RWPE2 (cell line): ENCODE data around the gene SPATA31D4.

ENCODE experiments used
- ATAC-seq: fragments of 200-7000 bp; cut with Tn5 transposase; 3 replicates; pipeline ENCODE4 v1.9.1; 2021; ENCODE audit warnings: low read depth
- DNase-seq: peaks from one replicate; pipeline ENCODE4 v3.0.0-alpha.2; 2020; ENCODE audit warnings: low spot score
- H3K27ac ChIP-seq: fragments of 450-650 bp; 2 replicates; pipeline ENCODE4 v1.5.1; 2017; ENCODE audit warnings: mild to moderate bottlenecking; ENCODE audit not compliant: poor library complexity, severe bottlenecking
- H3K27me3 ChIP-seq: fragments of 250-450 bp; sonication (Bioruptor Pico); 2 replicates; pipeline ENCODE4 v1.5.1; 2021; ENCODE audit warnings: mild to moderate bottlenecking, moderate library complexity; ENCODE audit not compliant: insufficient read depth, poor library complexity, severe bottlenecking
- H3K36me3 ChIP-seq: fragments of 250-450 bp; sonication (Bioruptor Pico); 2 replicates; pipeline ENCODE4 v1.5.1; 2020; ENCODE audit warnings: low read depth, mild to moderate bottlenecking, moderate library complexity
- H3K4me1 ChIP-seq: fragments of 250-450 bp; sonication (Bioruptor Pico); 2 replicates; pipeline ENCODE4 v1.5.1; 2021; ENCODE audit warnings: mild to moderate bottlenecking, moderate library complexity; ENCODE audit not compliant: insufficient read depth, poor library complexity, severe bottlenecking
- H3K4me3 ChIP-seq: fragments of 250-450 bp; sonication (Bioruptor Pico); 2 replicates; pipeline ENCODE4 v1.5.1; 2021; ENCODE audit warnings: mild to moderate bottlenecking, moderate library complexity; ENCODE audit not compliant: severe bottlenecking
- H3K9me3 ChIP-seq: fragments of 250-450 bp; sonication (Bioruptor Pico); 2 replicates; pipeline ENCODE4 v1.5.1; 2021; ENCODE audit warnings: mild to moderate bottlenecking, moderate library complexity; ENCODE audit not compliant: severe bottlenecking
- TF ChIP-seq, protein P1 (sequence below): fragments of 450-650 bp; IDR thresholded peaks from one replicate; pipeline ENCODE4 v1.5.1; 2017; ENCODE audit warnings: mild to moderate bottlenecking, moderate library complexity; ENCODE audit not compliant: poor library complexity, severe bottlenecking

SPATA31D4 gene

DNA sequence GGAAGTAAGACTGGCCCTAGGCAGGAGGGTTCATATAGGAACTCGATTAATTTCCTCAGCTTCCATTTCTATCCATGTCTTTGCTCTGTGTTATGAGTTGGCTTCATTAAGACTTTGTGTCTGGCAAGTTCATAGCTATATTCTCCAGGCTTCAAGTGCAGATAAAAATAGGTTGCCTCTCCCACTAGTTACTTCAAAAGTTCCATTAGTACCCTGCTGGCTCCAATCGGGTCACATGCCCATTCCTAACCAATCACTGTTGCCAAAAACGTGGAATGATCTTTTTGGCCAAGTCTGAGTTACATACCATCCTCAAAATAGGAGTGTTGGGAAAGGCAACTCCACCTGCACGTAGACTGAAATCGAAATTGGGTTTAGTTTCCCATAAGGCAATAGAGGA, 46.5 kb downstream of the SPATA31D4 start:
- DNase-seq (no peak), ATAC-seq (no peak)
- Histone ChIP-seq H3K27ac (no peak overlapping the region), H3K36me3 (no peaks in the 10 kb centered on the region), H3K4me1 (no peaks in the 10 kb centered on the region), H3K9me3 (no peaks in the 10 kb centered on the region), H3K4me3 (no peak overlapping the region), H3K27me3 (no peaks in the 10 kb centered on the region)
- TF ChIP-seq, protein P1, sequence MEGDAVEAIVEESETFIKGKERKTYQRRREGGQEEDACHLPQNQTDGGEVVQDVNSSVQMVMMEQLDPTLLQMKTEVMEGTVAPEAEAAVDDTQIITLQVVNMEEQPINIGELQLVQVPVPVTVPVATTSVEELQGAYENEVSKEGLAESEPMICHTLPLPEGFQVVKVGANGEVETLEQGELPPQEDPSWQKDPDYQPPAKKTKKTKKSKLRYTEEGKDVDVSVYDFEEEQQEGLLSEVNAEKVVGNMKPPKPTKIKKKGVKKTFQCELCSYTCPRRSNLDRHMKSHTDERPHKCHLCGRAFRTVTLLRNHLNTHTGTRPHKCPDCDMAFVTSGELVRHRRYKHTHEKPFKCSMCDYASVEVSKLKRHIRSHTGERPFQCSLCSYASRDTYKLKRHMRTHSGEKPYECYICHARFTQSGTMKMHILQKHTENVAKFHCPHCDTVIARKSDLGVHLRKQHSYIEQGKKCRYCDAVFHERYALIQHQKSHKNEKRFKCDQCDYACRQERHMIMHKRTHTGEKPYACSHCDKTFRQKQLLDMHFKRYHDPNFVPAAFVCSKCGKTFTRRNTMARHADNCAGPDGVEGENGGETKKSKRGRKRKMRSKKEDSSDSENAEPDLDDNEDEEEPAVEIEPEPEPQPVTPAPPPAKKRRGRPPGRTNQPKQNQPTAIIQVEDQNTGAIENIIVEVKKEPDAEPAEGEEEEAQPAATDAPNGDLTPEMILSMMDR: no peak

- H3K9me3 ChIP-seq: no peaks in the 10 kb centered on the region
- no peak for ATAC-seq
Observed at GRCh38 chr9:81976351-81976750, 48.1 kb downstream of the SPATA31D4 start.

DNA sequence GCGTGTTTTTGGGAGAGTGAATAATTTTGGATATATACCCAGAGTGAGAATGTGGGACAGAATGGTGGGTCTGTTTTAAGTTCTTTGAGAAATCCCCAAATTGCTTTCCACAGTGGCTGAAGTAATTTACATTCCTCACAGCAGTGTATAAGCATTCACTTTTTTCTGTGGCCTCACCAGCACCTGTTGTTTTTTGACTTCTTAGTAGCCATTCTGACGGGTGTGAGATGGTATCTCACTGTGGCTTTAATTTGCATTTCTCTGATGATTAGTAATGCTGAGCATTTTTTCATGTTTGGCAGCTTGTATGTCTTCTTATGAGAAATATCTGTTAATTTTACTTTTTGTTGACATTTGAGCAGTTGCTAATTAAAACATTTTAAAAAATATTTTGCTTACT, 51.0 kb downstream of the SPATA31D4 start:
- no peaks in the 10 kb centered on the region for H3K9me3 ChIP-seq
- H3K27me3 ChIP-seq: no peaks in the 10 kb centered on the region
- TF ChIP-seq, protein P1: no peak
- H3K27ac ChIP-seq: no peak overlapping the region
- DNase-seq (no peak), ATAC-seq (no peak)
- H3K36me3 ChIP-seq: no peaks in the 10 kb centered on the region
- no peaks in the 10 kb centered on the region for H3K4me1 ChIP-seq
- H3K4me3 ChIP-seq: no peak overlapping the region

More at GRCh38 chr9:81976351-81976750, 48.1 kb downstream of the SPATA31D4 start:
- TF ChIP-seq, protein P1: no peak
- Histone ChIP-seq H3K4me1 (no peaks in the 10 kb centered on the region), H3K36me3 (no peaks in the 10 kb centered on the region), H3K4me3 (no peak overlapping the region), H3K27me3 (no peaks in the 10 kb centered on the region), H3K27ac (no peak overlapping the region)
- DNase-seq: no peak

DNA sequence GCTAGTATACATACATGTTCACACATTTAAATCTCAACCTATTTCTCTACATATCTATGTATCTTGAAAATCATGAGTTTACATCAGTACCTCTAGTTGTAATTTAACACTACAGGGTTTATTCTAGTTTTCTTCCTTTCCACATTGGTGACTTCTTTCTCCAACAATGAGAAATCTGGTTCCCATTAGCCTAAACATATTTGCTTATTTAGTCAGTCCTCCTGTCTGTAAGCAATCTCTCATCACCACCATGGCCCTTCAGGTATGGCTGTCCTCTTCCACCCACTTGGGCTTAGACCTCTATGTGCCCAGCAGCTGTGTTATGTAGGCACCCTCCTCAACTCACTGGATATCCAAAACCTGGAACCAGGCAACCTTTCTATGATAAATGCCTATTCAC, 52.3 kb downstream of the SPATA31D4 start:
- TF ChIP-seq, protein P1: no peak
- Histone ChIP-seq H3K4me1 (no peaks in the 10 kb centered on the region), H3K9me3 (no peaks in the 10 kb centered on the region), H3K36me3 (no peaks in the 10 kb centered on the region), H3K27ac (no peak overlapping the region), H3K4me3 (no peak overlapping the region), H3K27me3 (no peaks in the 10 kb centered on the region)
- ATAC-seq (no peak), DNase-seq (no peak)

GRCh38 chr9:81981883-81982282, 53.7 kb downstream of the SPATA31D4 start:
- Histone ChIP-seq H3K27me3 (no peaks in the 10 kb centered on the region), H3K4me3 (no peak overlapping the region), H3K36me3 (no peaks in the 10 kb centered on the region), H3K9me3 (no peaks in the 10 kb centered on the region), H3K27ac (no peak overlapping the region), H3K4me1 (no peaks in the 10 kb centered on the region)
- TF ChIP-seq, protein P1: no peak
- ATAC-seq (no peak), DNase-seq (no peak)
